SK-N-SH (cell line): ENCODE results near the gene EFNB2.

Source experiments
- FOXM1 ChIP-seq: IDR thresholded peaks from 2 replicates; pipeline ENCODE4 v1.4.0; 2012; ENCODE audit warnings: low read depth, mild to moderate bottlenecking
- POLR2AphosphoS5 ChIP-seq: IDR thresholded peaks from 2 replicates; pipeline ENCODE4 v1.6.1; 2012; ENCODE audit warnings: low read depth, low read length
- TAF1 ChIP-seq: IDR thresholded peaks from 2 replicates; pipeline ENCODE4 v1.6.1; 2012; ENCODE audit warnings: low read depth, mild to moderate bottlenecking, low read length, moderate library complexity, borderline replicate concordance
- TEAD4 ChIP-seq: IDR thresholded peaks from 2 replicates; pipeline ENCODE4 v1.4.0; 2012; ENCODE audit warnings: mild to moderate bottlenecking, borderline replicate concordance; ENCODE audit not compliant: insufficient read depth
- TF ChIP-seq, protein P1 (sequence below): IDR thresholded peaks from 2 replicates; pipeline ENCODE4 v1.4.0; 2012; ENCODE audit warnings: low read depth
- TF ChIP-seq, protein P2 (sequence below): fragments of 200-600 bp; sonication (generic); IDR thresholded peaks from 2 replicates; pipeline ENCODE4 v1.6.1; 2017; ENCODE audit warnings: antibody characterized with exemption, mild to moderate bottlenecking, moderate library complexity

DNA sequence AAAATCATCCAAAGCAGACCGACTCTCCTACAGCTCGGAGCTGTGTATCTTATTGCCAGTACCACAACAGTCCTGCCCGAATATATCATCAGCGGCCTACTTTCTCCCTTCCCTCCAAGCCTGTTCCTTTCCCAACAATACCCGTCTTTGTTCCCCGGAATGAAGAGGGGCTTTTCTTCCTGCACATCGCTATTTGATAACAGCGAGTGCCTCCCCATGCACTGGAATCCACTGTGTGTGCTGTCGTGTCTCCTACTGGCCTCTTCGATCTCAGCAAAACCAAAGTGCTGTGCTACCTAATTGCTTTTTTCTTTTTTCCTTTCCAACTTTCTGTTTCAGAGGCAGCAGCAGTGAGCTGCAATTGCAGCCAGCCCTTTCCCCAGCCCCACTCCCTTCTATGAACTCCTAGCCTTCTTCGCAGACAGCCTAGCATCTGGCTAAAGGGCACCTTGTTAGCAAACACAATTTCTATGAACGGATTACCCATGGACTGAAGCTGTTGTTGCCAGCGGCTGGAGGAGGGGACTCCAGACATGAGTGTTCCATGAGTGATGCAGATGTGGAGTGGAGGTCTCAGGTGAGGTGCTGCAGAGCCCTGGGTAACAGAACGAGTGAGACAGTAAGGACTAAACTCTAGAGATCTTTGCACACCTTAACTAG lies 43.4 kb downstream of the EFNB2 start:
- TF ChIP-seq, protein P1, sequence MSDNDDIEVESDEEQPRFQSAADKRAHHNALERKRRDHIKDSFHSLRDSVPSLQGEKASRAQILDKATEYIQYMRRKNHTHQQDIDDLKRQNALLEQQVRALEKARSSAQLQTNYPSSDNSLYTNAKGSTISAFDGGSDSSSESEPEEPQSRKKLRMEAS = no peak
- no peak for TF ChIP-seq TEAD4
- TF ChIP-seq, protein P2, sequence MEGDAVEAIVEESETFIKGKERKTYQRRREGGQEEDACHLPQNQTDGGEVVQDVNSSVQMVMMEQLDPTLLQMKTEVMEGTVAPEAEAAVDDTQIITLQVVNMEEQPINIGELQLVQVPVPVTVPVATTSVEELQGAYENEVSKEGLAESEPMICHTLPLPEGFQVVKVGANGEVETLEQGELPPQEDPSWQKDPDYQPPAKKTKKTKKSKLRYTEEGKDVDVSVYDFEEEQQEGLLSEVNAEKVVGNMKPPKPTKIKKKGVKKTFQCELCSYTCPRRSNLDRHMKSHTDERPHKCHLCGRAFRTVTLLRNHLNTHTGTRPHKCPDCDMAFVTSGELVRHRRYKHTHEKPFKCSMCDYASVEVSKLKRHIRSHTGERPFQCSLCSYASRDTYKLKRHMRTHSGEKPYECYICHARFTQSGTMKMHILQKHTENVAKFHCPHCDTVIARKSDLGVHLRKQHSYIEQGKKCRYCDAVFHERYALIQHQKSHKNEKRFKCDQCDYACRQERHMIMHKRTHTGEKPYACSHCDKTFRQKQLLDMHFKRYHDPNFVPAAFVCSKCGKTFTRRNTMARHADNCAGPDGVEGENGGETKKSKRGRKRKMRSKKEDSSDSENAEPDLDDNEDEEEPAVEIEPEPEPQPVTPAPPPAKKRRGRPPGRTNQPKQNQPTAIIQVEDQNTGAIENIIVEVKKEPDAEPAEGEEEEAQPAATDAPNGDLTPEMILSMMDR = no peak
- TF ChIP-seq FOXM1 = no peak
- TF ChIP-seq POLR2AphosphoS5 = no peak
- TF ChIP-seq TAF1 = no peak
